Endothelial cell of umbilical vein (primary cell): ENCODE results near the gene COX4I1. TPM values are rescaled to one million over a fixed set of nuclear protein-coding genes. Genes with fewer than 3 reads are reported as not detected.

ENCODE experiments used
- BruUV-seq: library from RNA; stranded (reverse); fragments of 400-500 nt; replicated peaks from 2 replicates; lab custom pipeline; 2021; lab: Mats Ljungman, UMichigan
- CTCF ChIA-PET: fragments of 300-600, 350-600 bp; sonication (Branson Sonifier 250); formaldehyde crosslinking; loops from one replicate; lab custom pipeline; 2021; ENCODE audit warnings: antibody characterized with exemption, inconsistent platforms; lab: Charles Lee
- POLR2A ChIA-PET: fragments of 300-600, 350-600 bp; sonication (Branson Sonifier 250); formaldehyde crosslinking; loops from one replicate; lab custom pipeline; 2021; ENCODE audit warnings: antibody characterized with exemption, inconsistent platforms; lab: Charles Lee
- DNase-seq: peaks from one replicate; pipeline ENCODE4 v3.0.0-alpha.2; 2011; ENCODE audit warnings: low read depth, low spot score
- FAIRE-seq: peaks from 2 replicates; lab custom pipeline; 2011; peaks lifted over from hg19 to GRCh38; lab: Jason Lieb, UNC
- H2AFZ ChIP-seq: 2 replicates; pipeline ENCODE4 v1.6.0; 2012; ENCODE audit warnings: low read depth, low read length, control low read depth, inconsistent platforms
- H3K27ac ChIP-seq: 2 replicates; pipeline ENCODE4 v1.5.1; 2011; ENCODE audit warnings: low read depth, mild to moderate bottlenecking, control low read depth, low read length, moderate library complexity; ENCODE audit not compliant: insufficient read depth
- H3K27me3 ChIP-seq, 2 experiments: 2 replicates each; pipeline versions ENCODE4 v1.6.0 to v1.6.1; 2011; ENCODE audit warnings: low read length in 2 of 2, mixed read lengths in 1 of 2; ENCODE audit not compliant: control insufficient read depth in 2 of 2, insufficient read depth in 2 of 2
- H3K36me3 ChIP-seq, 2 experiments: 2 replicates in 1 of 2; 3 replicates in 1 of 2; pipeline ENCODE4 v1.5.1; 2011; ENCODE audit warnings: low read length in 2 of 2, mild to moderate bottlenecking in 1 of 2, moderate library complexity in 1 of 2; ENCODE audit not compliant: control insufficient read depth in 2 of 2, insufficient read depth in 2 of 2; ENCODE audit errors: extremely low read depth in 1 of 2
- H3K4me1 ChIP-seq: 3 replicates; pipeline ENCODE4 v1.5.1; 2011; ENCODE audit warnings: mild to moderate bottlenecking, low read length; ENCODE audit not compliant: control insufficient read depth, insufficient read depth; ENCODE audit errors: extremely low read depth
- H3K4me2 ChIP-seq: 2 replicates; pipeline ENCODE4 v1.6.1; 2011; ENCODE audit warnings: low read length, control low read depth, mixed read lengths; ENCODE audit not compliant: insufficient read depth
- H3K4me3 ChIP-seq, 3 experiments: fragments of 200-600 bp in 1 of 3; sonication (generic), shearing (Covaris generic) in 1 of 3; replicated peaks in 1 of 3; 2 replicates each; pipeline ENCODE4 v1.5.1; 2011 to 2016; ENCODE audit warnings: control low read depth in 3 of 3, low read length in 3 of 3, mild to moderate bottlenecking in 2 of 3, inconsistent platforms in 1 of 3, low read depth in 1 of 3, moderate library complexity in 1 of 3; ENCODE audit not compliant: insufficient read depth in 1 of 3
- H3K79me2 ChIP-seq: 2 replicates; pipeline ENCODE4 v1.6.0; 2012; ENCODE audit warnings: low read length, inconsistent platforms; ENCODE audit not compliant: control insufficient read depth, insufficient read depth
- H3K9ac ChIP-seq: replicated peaks from 2 replicates; pipeline ENCODE3; 2011; ENCODE audit warnings: low read length, control low read depth; ENCODE audit not compliant: insufficient read depth; ENCODE audit errors: extremely low read depth
- H3K9me1 ChIP-seq: replicated peaks from 3 replicates; pipeline ENCODE4 v1.6.0; 2011; ENCODE audit warnings: mild to moderate bottlenecking, low read length; ENCODE audit not compliant: control insufficient read depth, insufficient read depth; ENCODE audit errors: extremely low read depth
- H3K9me3 ChIP-seq: replicated peaks from 2 replicates; pipeline ENCODE4 v1.5.1; 2012; ENCODE audit warnings: low read length, inconsistent platforms; ENCODE audit not compliant: control insufficient read depth, insufficient read depth
- H4K20me1 ChIP-seq: replicated peaks from 2 replicates; pipeline ENCODE3; 2011; ENCODE audit warnings: mild to moderate bottlenecking, low read length; ENCODE audit not compliant: control insufficient read depth, insufficient read depth; ENCODE audit errors: extremely low read depth
- CTCF ChIP-seq, 2 donors: IDR thresholded peaks; 1 replicate in 1 of 2; 2 replicates in 1 of 2; pipeline ENCODE4 v1.5.1; 2011; ENCODE audit warnings: low read length in 2 of 2, mild to moderate bottlenecking in 2 of 2, moderate library complexity in 2 of 2, control low read depth in 1 of 2, inconsistent platforms in 1 of 2, low read depth in 1 of 2; ENCODE audit not compliant: insufficient read depth in 1 of 2; ENCODE audit errors: extremely low read depth in 1 of 2
- EZH2 ChIP-seq: IDR thresholded peaks from 2 replicates; pipeline ENCODE4 v1.6.1; 2012; ENCODE audit warnings: borderline replicate concordance, low read depth, mild to moderate bottlenecking, moderate library complexity, low read length, inconsistent platforms; ENCODE audit not compliant: severe bottlenecking
- FOS ChIP-seq: IDR thresholded peaks from 2 replicates; pipeline ENCODE4 v1.6.1; 2011; ENCODE audit warnings: mild to moderate bottlenecking, low read length, moderate library complexity, borderline replicate concordance; ENCODE audit not compliant: insufficient read depth
- GATA2 ChIP-seq: IDR thresholded peaks from 2 replicates; pipeline ENCODE4 v1.7.0; 2011; ENCODE audit warnings: low read depth, mild to moderate bottlenecking, moderate library complexity, mixed read lengths, low read length; ENCODE audit not compliant: insufficient read length, insufficient read depth
- JUN ChIP-seq: IDR thresholded peaks from 2 replicates; pipeline ENCODE4 v1.6.1; 2011; ENCODE audit warnings: borderline replicate concordance, low read depth; ENCODE audit not compliant: insufficient read length, insufficient read depth
- MAX ChIP-seq: IDR thresholded peaks from 2 replicates; pipeline ENCODE4 v1.6.1; 2011; ENCODE audit not compliant: insufficient read depth, insufficient read length
- MYC ChIP-seq: IDR thresholded peaks from one replicate; pipeline ENCODE4 v1.6.1; 2011; ENCODE audit warnings: mild to moderate bottlenecking, low read depth, low read length
- POLR2A ChIP-seq: IDR thresholded peaks from 2 replicates; pipeline ENCODE4 v1.6.1; 2012; ENCODE audit warnings: low read depth, mild to moderate bottlenecking, control low read depth, low read length
- POLR2AphosphoS5 ChIP-seq: IDR thresholded peaks from 2 replicates; pipeline ENCODE4 v1.6.1; 2012; ENCODE audit warnings: low read depth, mild to moderate bottlenecking, control low read depth, low read length, moderate library complexity; ENCODE audit not compliant: insufficient read depth
- dilution Hi-C: fragments of 300-500 bp; cut with MboI; formaldehyde crosslinking; loops from one replicate; pipeline ENCODE4 v1.15.0; 2019; ENCODE audit warnings: low sequenced_read_pairs; ENCODE audit not compliant: extremely low pct_ligation_motif_present
- intact Hi-C: fragments of 100-400 bp; cut with micrococcal nuclease; formaldehyde crosslinking; loops from one replicate; pipeline ENCODE4 v1.10.0; 2022
- polyA plus RNA-seq, 4 experiments: library from polyadenylated mRNA; depleted of rRNA in 3 of 4; stranded (reverse) in 3 of 4; unstranded in 1 of 4; fragments of >200 nt; gene quantifications; 2 replicates each; pipeline versions ENCODE4 v1.2.1 to v1.2.3, GENCODE V29; 2011 to 2012; ENCODE audit warnings: missing spikeins in 1 of 4
- total RNA-seq: library from RNA; stranded (reverse); gene quantifications from 2 replicates; pipeline ENCODE4 v1.2.3, GENCODE V29; 2021

COX4I1 gene
- total and polyA plus RNA-seq, 2 donors (not counting 3 experiments of a cell fraction or from before 2014, with no cell fraction given) = 560 to 953 TPM

GRCh38 chr16:85761861-85762260 is 37.6 kb upstream of the COX4I1 start:
- POLR2A ChIA-PET = no interaction called here
- H3K9me1 ChIP-seq = no peaks in the 10 kb centered on the region
- H3K27me3 ChIP-seq = no peaks in the 10 kb centered on the region
- no peak overlapping the region for H2AFZ ChIP-seq
- H3K9me3 ChIP-seq = no peaks in the 10 kb centered on the region
- no peak overlapping the region for H3K4me2 ChIP-seq
- dilution Hi-C loops (no loop called here), intact Hi-C loops (no loop called here)
- DNase-seq (no peak), FAIRE-seq (no peak)
- BruUV-seq = no TSS peak
- H3K27ac ChIP-seq = no peak overlapping the region
- H3K9ac ChIP-seq = no peak overlapping the region
- H3K79me2 ChIP-seq = no peaks in the 10 kb centered on the region
- CTCF ChIA-PET = interaction anchor here (0.9 to 2.2 kb wide), 2 partner anchors 86 to 102 kb away, joined by 4 to 14 read pairs; no protein-coding TSS in a partner anchor
- no peaks in the 10 kb centered on the region for H3K4me1 ChIP-seq
- no peaks in the 10 kb centered on the region for H3K36me3 ChIP-seq
- H4K20me1 ChIP-seq = no peaks in the 10 kb centered on the region
- H3K4me3 ChIP-seq = no peak overlapping the region
- TF ChIP-seq POLR2A (no peak), GATA2 (no peak), CTCF (IDR thresholded peaks at IDR 0.05; ENCODE audit: extremely low read depth in 1 of 2, insufficient read depth in 1 of 2, low read depth in 1 of 2, low read length in 2 of 2) (no peak), MYC (no peak), MAX (no peak), FOS (no peak), EZH2 (no peak), JUN (no peak), POLR2AphosphoS5 (no peak)
